OCI-LY1 (cell line): Measurements from ENCODE around the gene AADACL2.

Experiments
- CTCF ChIP-seq: fragments of 200-600 bp; sonication (generic), shearing (Covaris generic); IDR thresholded peaks from 2 replicates; pipeline ENCODE4 v1.5.1; 2017; ENCODE audit warnings: mild to moderate bottlenecking, antibody characterized with exemption, low read length, moderate library complexity, mixed read lengths
- EZH2 ChIP-seq: fragments of 200-600 bp; sonication (generic), shearing (Covaris generic); IDR thresholded peaks from 2 replicates; pipeline ENCODE4 v1.8.0; 2017; ENCODE audit warnings: borderline replicate concordance, mixed run types, mild to moderate bottlenecking, antibody characterized with exemption, low read length, moderate library complexity, mixed read lengths

- TF ChIP-seq CTCF: no peak
- no peak for TF ChIP-seq EZH2
Observed at GRCh38 chr3:151804267-151804666, 70.5 kb downstream of the AADACL2 start.
